Activated CD4-positive, alpha-beta T cell treated with anti-CD3 and anti-CD28 coated beads for 36 hours (primary cell): ENCODE results near the gene COL4A1. TPM values are rescaled to one million over a fixed set of nuclear protein-coding genes. Genes with fewer than 3 reads are reported as not detected.

ENCODE experiments used
- ATAC-seq: fragments of 200-7000 bp; cut with Tn5 transposase; one replicate; pipeline ENCODE4 v1.10.0; 2021; ENCODE audit warnings: mild to moderate bottlenecking, moderate library complexity
- CTCF ChIA-PET: fragments of 350-600 bp; sonication (Branson Sonifier 250); formaldehyde crosslinking; loops from one replicate; lab custom pipeline; 2021; ENCODE audit warnings: antibody characterized with exemption; lab: Charles Lee
- POLR2A ChIA-PET: fragments of 350-600 bp; sonication (Branson Sonifier 250); formaldehyde crosslinking; loops from one replicate; lab custom pipeline; 2021; ENCODE audit warnings: antibody characterized with exemption, inconsistent platforms; lab: Charles Lee
- DNase-seq: peaks from one replicate; pipeline ENCODE4 v3.0.0-alpha.2; 2020
- H3K27ac Mint-ChIP-seq: one replicate; pipeline ENCODE4 v1.8.0; 2021; ENCODE audit warnings: mixed read lengths
- H3K27me3 Mint-ChIP-seq: one replicate; pipeline ENCODE4 v1.8.0; 2021; ENCODE audit warnings: mixed read lengths
- H3K36me3 Mint-ChIP-seq: one replicate; pipeline ENCODE4 v1.8.0; 2021; ENCODE audit warnings: low read depth, mixed read lengths
- H3K4me1 Mint-ChIP-seq: one replicate; pipeline ENCODE4 v1.8.0; 2021; ENCODE audit warnings: mixed read lengths
- H3K4me3 Mint-ChIP-seq: one replicate; pipeline ENCODE4 v1.8.0; 2021; ENCODE audit warnings: mild to moderate bottlenecking, moderate library complexity, mixed read lengths
- H3K9me3 Mint-ChIP-seq: one replicate; pipeline ENCODE4 v1.8.0; 2021; ENCODE audit warnings: low read depth, mixed read lengths
- intact Hi-C, 2 experiments: fragments of 100-400 bp; cut with DNase I in 1 of 2; cut with micrococcal nuclease in 1 of 2; formaldehyde crosslinking; loops; one replicate each; pipeline versions ENCODE4 v1.14.2 to v1.15.1; 2022 to 2024; cut with DNase I, micrococcal nuclease
- total RNA-seq, 2 experiments: library from RNA; stranded (reverse); gene quantifications; one replicate each; pipeline ENCODE4 v1.2.3, GENCODE V29; 2021

The COL4A1 gene
- total RNA-seq, 2 experiments from 2014 or later = 0.14 TPM; not detected in 1

- Mint-ChIP-seq H3K4me3 (no peak overlapping the region), H3K9me3 (no peaks in the 10 kb centered on the region), H3K27me3 (peaks cover 8% of the 10 kb centered on the region), H3K27ac (no peak overlapping the region), H3K4me1 (no peaks in the 10 kb centered on the region), H3K36me3 (no peaks in the 10 kb centered on the region)
- intact Hi-C loops = no loop called here
- ATAC-seq (no peak), DNase-seq (no peak)
- ChIA-PET POLR2A (no interaction called here), CTCF (interaction anchor here (0.7 kb wide), 1 partner anchor 14 kb away, joined by 3 read pairs; no protein-coding TSS in a partner anchor)
These were observed 41.5 kb upstream of the COL4A1 start for GRCh38 chr13:110348309-110349105.

DNA sequence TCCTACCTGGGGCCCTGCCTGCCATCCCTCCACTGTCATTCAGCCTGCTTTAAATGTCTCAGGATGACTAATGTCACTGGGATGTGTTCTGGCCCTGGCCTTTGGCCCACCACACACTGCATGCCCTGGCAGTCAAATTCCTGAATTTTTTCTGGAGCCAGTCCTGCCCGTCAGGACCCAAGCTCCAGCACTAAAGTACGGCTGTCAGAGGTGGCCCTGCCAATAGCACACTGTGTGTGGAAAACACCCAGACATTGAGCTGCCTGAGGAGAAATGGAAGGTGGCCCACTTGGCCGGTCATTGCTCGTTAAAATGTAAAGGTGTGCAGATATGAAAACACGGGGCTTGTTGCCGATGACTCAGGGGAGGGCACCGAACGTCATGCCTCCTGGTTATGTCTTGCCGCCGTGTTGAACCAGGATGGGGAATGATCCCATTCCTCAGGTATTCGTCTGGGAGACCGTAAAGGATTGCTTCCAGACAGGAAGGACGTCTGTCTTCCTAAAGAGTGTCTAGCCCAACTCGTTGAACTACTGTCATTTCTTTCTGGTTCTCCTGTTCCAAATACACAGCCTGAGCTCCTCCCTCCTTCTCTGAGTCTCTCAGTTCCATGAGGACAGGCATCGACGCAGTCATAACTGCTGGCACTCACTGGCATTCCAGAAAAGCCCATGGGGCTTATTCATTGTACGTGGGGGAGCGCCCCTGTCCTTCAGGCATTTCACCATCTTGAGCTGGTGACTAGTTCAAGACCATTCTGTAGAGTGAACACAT lies 40.8 kb upstream of the COL4A1 start:
- no peak overlapping the region for H3K27ac Mint-ChIP-seq
- H3K27me3 Mint-ChIP-seq = peaks cover 4% of the 10 kb centered on the region
- POLR2A ChIA-PET = no interaction called here
- no peaks in the 10 kb centered on the region for H3K4me1 Mint-ChIP-seq
- H3K36me3 Mint-ChIP-seq = no peaks in the 10 kb centered on the region
- CTCF ChIA-PET = interaction anchor here (0.7 kb wide), 1 partner anchor 13 kb away, joined by 3 read pairs; no protein-coding TSS in a partner anchor
- ATAC-seq (no peak), DNase-seq (no peak)
- no peaks in the 10 kb centered on the region for H3K9me3 Mint-ChIP-seq
- intact Hi-C loops = no loop called here
- H3K4me3 Mint-ChIP-seq = no peak overlapping the region

DNA sequence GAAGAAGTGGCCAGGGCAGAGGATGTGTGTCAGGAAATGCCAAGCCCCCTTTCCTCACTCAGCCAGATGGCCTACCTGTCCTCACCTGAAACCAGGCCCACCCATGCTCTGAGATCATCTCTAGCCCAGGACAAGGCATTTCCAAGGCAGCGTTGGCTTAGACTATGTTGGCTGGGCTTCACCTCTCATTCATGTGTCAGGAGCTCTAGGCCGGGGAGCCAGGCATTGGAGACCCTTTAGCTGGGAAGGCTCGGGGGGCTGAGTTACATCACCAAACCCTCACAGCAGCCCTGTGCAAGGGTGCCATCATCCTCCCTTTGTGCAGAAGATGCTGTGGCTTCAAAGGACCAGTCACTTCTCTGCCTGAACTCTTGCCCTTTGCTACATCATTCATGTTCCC lies 40.1 kb upstream of the COL4A1 start:
- POLR2A ChIA-PET = no interaction called here
- CTCF ChIA-PET = no interaction called here
- H3K4me3 Mint-ChIP-seq = no peak overlapping the region
- H3K4me1 Mint-ChIP-seq = no peaks in the 10 kb centered on the region
- H3K9me3 Mint-ChIP-seq = no peaks in the 10 kb centered on the region
- intact Hi-C loops = no loop called here
- ATAC-seq (no peak), DNase-seq (no peak)
- peaks cover 4% of the 10 kb centered on the region for H3K27me3 Mint-ChIP-seq
- no peaks in the 10 kb centered on the region for H3K36me3 Mint-ChIP-seq
- no peak overlapping the region for H3K27ac Mint-ChIP-seq

DNA sequence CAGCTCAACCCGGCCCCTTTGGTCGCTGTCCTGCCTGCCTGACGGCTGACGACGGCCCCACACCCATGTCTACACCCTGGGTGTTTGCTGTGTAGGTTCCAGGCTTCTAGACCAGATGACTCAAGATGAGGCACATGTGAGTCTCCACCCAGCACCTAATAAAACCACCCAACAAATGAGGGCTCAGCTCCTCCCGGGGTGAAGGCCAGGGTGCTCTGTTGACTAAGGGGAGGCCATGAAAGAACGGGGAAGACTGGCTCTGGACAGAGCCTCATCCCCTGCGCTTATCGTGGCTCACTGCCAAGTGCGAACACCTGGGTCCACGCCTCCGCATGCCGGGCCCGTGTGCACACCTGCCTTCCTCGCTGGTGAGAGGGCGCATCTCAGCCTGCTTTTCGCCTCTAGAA lies 39.7 kb upstream of the COL4A1 start:
- Mint-ChIP-seq H3K36me3 (no peaks in the 10 kb centered on the region), H3K4me3 (no peak overlapping the region), H3K27ac (no peak overlapping the region), H3K27me3 (peaks cover 4% of the 10 kb centered on the region), H3K9me3 (no peaks in the 10 kb centered on the region), H3K4me1 (peaks cover under 1% of the 10 kb centered on the region)
- ChIA-PET CTCF (no interaction called here), POLR2A (no interaction called here)
- intact Hi-C loops = no loop called here
- ATAC-seq = no peak
- no peak for DNase-seq

- CTCF ChIA-PET = no interaction called here
- ATAC-seq (no peak), DNase-seq (no peak)
- no peaks in the 10 kb centered on the region for H3K9me3 Mint-ChIP-seq
- POLR2A ChIA-PET = no interaction called here
- no peaks in the 10 kb centered on the region for H3K36me3 Mint-ChIP-seq
- no peak overlapping the region for H3K4me3 Mint-ChIP-seq
- peaks cover 10% of the 10 kb centered on the region for H3K4me1 Mint-ChIP-seq
- no peak overlapping the region for H3K27ac Mint-ChIP-seq
- intact Hi-C loops = no loop called here
- H3K27me3 Mint-ChIP-seq = peaks cover 7% of the 10 kb centered on the region
These were observed 38.7 kb upstream of the COL4A1 start for GRCh38 chr13:110345701-110346100.

DNA sequence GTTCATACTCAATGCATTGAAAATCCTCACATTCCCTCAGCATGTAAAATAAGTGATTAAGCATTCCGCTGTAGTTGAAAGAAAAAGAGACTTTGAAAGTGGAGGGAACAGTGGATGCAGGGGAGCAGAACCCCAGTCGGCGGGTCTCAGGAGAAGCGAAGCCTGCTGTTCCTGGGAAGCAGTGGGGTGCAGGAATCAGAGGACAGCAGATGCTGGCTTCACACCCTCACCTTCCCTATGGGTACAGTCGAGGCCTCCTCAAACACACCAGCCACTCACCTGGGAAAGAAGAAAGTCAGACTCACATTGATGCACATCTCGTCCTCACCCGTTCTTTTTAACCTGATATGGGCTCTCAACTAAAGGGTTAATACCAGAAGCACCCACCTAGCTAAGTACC lies 38.3 kb upstream of the COL4A1 start:
- Mint-ChIP-seq H3K4me3 (no peak overlapping the region), H3K27me3 (peaks cover 8% of the 10 kb centered on the region), H3K4me1 (peaks cover 14% of the 10 kb centered on the region), H3K9me3 (no peaks in the 10 kb centered on the region), H3K36me3 (no peaks in the 10 kb centered on the region), H3K27ac (no peak overlapping the region)
- DNase-seq (no peak), ATAC-seq (no peak)
- ChIA-PET POLR2A (no interaction called here), CTCF (no interaction called here)
- intact Hi-C loops = no loop called here

- H3K4me1 Mint-ChIP-seq = peaks cover 23% of the 10 kb centered on the region
- no peak overlapping the region for H3K27ac Mint-ChIP-seq
- ChIA-PET CTCF (interaction anchor here (0.8 kb wide), 1 partner anchor 44 kb away, joined by 3 read pairs; no protein-coding TSS in a partner anchor), POLR2A (no interaction called here)
- DNase-seq (no peak), ATAC-seq (no peak)
- H3K9me3 Mint-ChIP-seq = no peaks in the 10 kb centered on the region
- no peaks in the 10 kb centered on the region for H3K36me3 Mint-ChIP-seq
- H3K4me3 Mint-ChIP-seq = no peak overlapping the region
- intact Hi-C loops = no loop called here
- peaks cover 11% of the 10 kb centered on the region for H3K27me3 Mint-ChIP-seq
These were observed 37.4 kb upstream of the COL4A1 start for GRCh38 chr13:110344320-110344719.

GRCh38 chr13:110343241-110343865 lies 36.4 kb upstream of the COL4A1 start:
- no peak overlapping the region for H3K4me3 Mint-ChIP-seq
- H3K27ac Mint-ChIP-seq = no peak overlapping the region
- DNase-seq (no peak), ATAC-seq (no peak)
- CTCF ChIA-PET = no interaction called here
- intact Hi-C loops = no loop called here
- no peaks in the 10 kb centered on the region for H3K9me3 Mint-ChIP-seq
- H3K36me3 Mint-ChIP-seq = no peaks in the 10 kb centered on the region
- H3K27me3 Mint-ChIP-seq = peaks cover 11% of the 10 kb centered on the region
- H3K4me1 Mint-ChIP-seq = peaks cover 25% of the 10 kb centered on the region
- POLR2A ChIA-PET = no interaction called here

DNA sequence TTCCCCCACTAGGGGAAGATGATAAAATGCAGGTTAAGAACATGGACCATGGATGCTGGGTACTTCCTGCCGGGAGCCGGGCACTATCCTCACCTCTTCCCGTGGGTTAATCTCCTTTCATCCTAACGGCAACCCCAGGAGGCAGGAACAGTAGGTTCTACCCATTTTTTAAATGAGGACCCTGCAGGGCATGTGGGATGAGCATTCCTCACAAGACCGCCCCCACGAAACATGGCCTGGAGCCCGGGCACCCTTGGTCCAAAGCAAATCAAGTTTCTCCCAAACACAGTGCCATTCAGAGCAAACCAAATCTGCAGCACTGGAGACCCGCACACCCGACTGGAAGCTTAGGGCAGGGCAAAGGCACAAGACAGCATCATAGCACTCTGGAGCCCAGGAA lies 35.5 kb upstream of the COL4A1 start:
- intact Hi-C loops = no loop called here
- POLR2A ChIA-PET = no interaction called here

GRCh38 chr13:110341445-110342244 lies 34.7 kb upstream of the COL4A1 start:
- H3K36me3 Mint-ChIP-seq = no peaks in the 10 kb centered on the region
- ChIA-PET POLR2A (no interaction called here), CTCF (interaction anchor here (0.7 kb wide), 1 partner anchor 918 kb away, joined by 4 read pairs; no protein-coding TSS in a partner anchor)
- peak overlapping the region; percentile 78 for H3K27ac Mint-ChIP-seq
- ATAC-seq (no peak), DNase-seq (no peak)
- H3K4me3 Mint-ChIP-seq = no peak overlapping the region
- peaks cover 25% of the 10 kb centered on the region for H3K4me1 Mint-ChIP-seq
- no peaks in the 10 kb centered on the region for H3K9me3 Mint-ChIP-seq
- intact Hi-C loops = loop anchor here in 1 of 2 experiments (2.0 kb wide), 1 partner anchor 21 kb away; no protein-coding TSS in a partner anchor
- H3K27me3 Mint-ChIP-seq = peaks cover 13% of the 10 kb centered on the region

More for the DNA sequence above, 35.5 kb upstream of the COL4A1 start:
- Mint-ChIP-seq H3K4me3 (no peak overlapping the region), H3K27ac (no peak overlapping the region), H3K27me3 (peaks cover 13% of the 10 kb centered on the region), H3K36me3 (no peaks in the 10 kb centered on the region), H3K4me1 (peaks cover 25% of the 10 kb centered on the region), H3K9me3 (no peaks in the 10 kb centered on the region)
- ATAC-seq (no peak), DNase-seq (no peak)
- CTCF ChIA-PET = no interaction called here
